ENCODE data around the gene PSMA5. TPM values are rescaled to one million over a fixed set of nuclear protein-coding genes. Genes with fewer than 3 reads are reported as not detected.
"Not testable (repeated sequence)": the region's sequence is repeated elsewhere in the genome, so short reads cannot be mapped to it uniquely, and the experiment has no call there.

Gene PSMA5
- total RNA-seq, 1 donor from 2014 or later, result 143 TPM

- no peak overlapping the region for H3K9ac ChIP-seq (ENCODE audit: low read length)
- no peak for TF ChIP-seq EZH2 (IDR thresholded peaks at IDR 0.05; ENCODE audit: insufficient read depth, low read length)
- TF ChIP-seq CTCF (IDR thresholded peaks at IDR 0.05; ENCODE audit: insufficient read depth, low read depth, low read length), result no peak
- no peak overlapping the region for H2AFZ ChIP-seq (ENCODE audit: low read depth, low read length)
- Mint-ChIP-seq H3K27ac (ENCODE audit: unreplicated experiment) (no peak overlapping the region), H3K36me3 (ENCODE audit: low read depth, unreplicated experiment) (peaks cover 2% of the 10 kb centered on the region), H3K4me1 (ENCODE audit: low read depth, unreplicated experiment) (no peaks in the 10 kb centered on the region), H3K27me3 (ENCODE audit: low read depth, unreplicated experiment) (peaks cover 43% of the 10 kb centered on the region), H3K9me3 (ENCODE audit: unreplicated experiment) (no peaks in the 10 kb centered on the region), H3K4me3 (ENCODE audit: unreplicated experiment) (no peak overlapping the region)
- H3K4me1 ChIP-seq (ENCODE audit: insufficient read depth, low read length), result no peaks in the 10 kb centered on the region
- H3K9me3 ChIP-seq (ENCODE audit: insufficient read depth, low read depth, low read length), result no peaks in the 10 kb centered on the region
- FAIRE-seq (no peak), DNase-seq (ENCODE audit: low read depth) (no peak)
- no peaks in the 10 kb centered on the region for H3K79me2 ChIP-seq (ENCODE audit: insufficient read depth, low read length)
- H3K27ac ChIP-seq (ENCODE audit: low read depth, low read length), result no peak overlapping the region
- H4K20me1 ChIP-seq (ENCODE audit: insufficient read depth, low read length), result no peaks in the 10 kb centered on the region
- H3K27me3 ChIP-seq (ENCODE audit: insufficient read depth, low read length), result peaks cover 48% of the 10 kb centered on the region
- H3K4me3 ChIP-seq (ENCODE audit: insufficient read depth, low read depth, low read length), result no peak overlapping the region
- H3K4me2 ChIP-seq (ENCODE audit: low read length), result no peak overlapping the region
- no peaks in the 10 kb centered on the region for H3K36me3 ChIP-seq (ENCODE audit: insufficient read depth, low read length)
These were observed 48.4 kb upstream of the PSMA5 start for GRCh38 chr1:109474697-109475096.

- not testable (repeated sequence) for H3K9me3 Mint-ChIP-seq (ENCODE audit: unreplicated experiment); H3K79me2 ChIP-seq (ENCODE audit: insufficient read depth, low read length); H3K27ac ChIP-seq (ENCODE audit: low read depth, low read length); FAIRE-seq; H3K4me3 Mint-ChIP-seq (ENCODE audit: unreplicated experiment); H2AFZ ChIP-seq (ENCODE audit: low read depth, low read length); H3K4me3 ChIP-seq (ENCODE audit: insufficient read depth, low read depth, low read length); H3K4me2 ChIP-seq (ENCODE audit: low read length); H3K36me3 Mint-ChIP-seq (ENCODE audit: low read depth, unreplicated experiment); H3K4me1 Mint-ChIP-seq (ENCODE audit: low read depth, unreplicated experiment); H3K9me3 ChIP-seq (ENCODE audit: insufficient read depth, low read depth, low read length); H3K27ac Mint-ChIP-seq (ENCODE audit: unreplicated experiment); DNase-seq (ENCODE audit: low read depth); H3K9ac ChIP-seq (ENCODE audit: low read length); H4K20me1 ChIP-seq (ENCODE audit: insufficient read depth, low read length); H3K36me3 ChIP-seq (ENCODE audit: insufficient read depth, low read length); H3K4me1 ChIP-seq (ENCODE audit: insufficient read depth, low read length)
- H3K27me3 ChIP-seq (ENCODE audit: insufficient read depth, low read length), result peaks cover 55% of the 10 kb centered on the region
- peaks cover 43% of the 10 kb centered on the region for H3K27me3 Mint-ChIP-seq (ENCODE audit: low read depth, unreplicated experiment)
These were observed 47.2 kb upstream of the PSMA5 start for GRCh38 chr1:109473284-109474057.

GRCh38 chr1:109472779-109473178, 46.5 kb upstream of the PSMA5 start:
- H3K27me3 ChIP-seq (ENCODE audit: insufficient read depth, low read length), result peaks cover 58% of the 10 kb centered on the region
- FAIRE-seq, result no peak
- no peaks in the 10 kb centered on the region for H3K4me1 Mint-ChIP-seq (ENCODE audit: low read depth, unreplicated experiment)

More at GRCh38 chr1:109472779-109473178, 46.5 kb upstream of the PSMA5 start:
- Histone ChIP-seq H3K4me1 (ENCODE audit: insufficient read depth, low read length) (no peaks in the 10 kb centered on the region), H3K79me2 (ENCODE audit: insufficient read depth, low read length) (no peaks in the 10 kb centered on the region), H4K20me1 (ENCODE audit: insufficient read depth, low read length) (no peaks in the 10 kb centered on the region), H3K9me3 (ENCODE audit: insufficient read depth, low read depth, low read length) (no peaks in the 10 kb centered on the region), H2AFZ (ENCODE audit: low read depth, low read length) (no peak overlapping the region), H3K27ac (ENCODE audit: low read depth, low read length) (no peak overlapping the region), H3K4me3 (ENCODE audit: insufficient read depth, low read depth, low read length) (no peak overlapping the region), H3K4me2 (ENCODE audit: low read length) (no peak overlapping the region), H3K36me3 (ENCODE audit: insufficient read depth, low read length) (no peaks in the 10 kb centered on the region), H3K9ac (ENCODE audit: low read length) (no peak overlapping the region)
- H3K4me3 Mint-ChIP-seq (ENCODE audit: unreplicated experiment), result no peak overlapping the region
- TF ChIP-seq CTCF (IDR thresholded peaks at IDR 0.05; ENCODE audit: insufficient read depth, low read depth, low read length) (no peak), EZH2 (IDR thresholded peaks at IDR 0.05; ENCODE audit: insufficient read depth, low read length) (no peak)
- H3K27ac Mint-ChIP-seq (ENCODE audit: unreplicated experiment), result no peak overlapping the region
- H3K36me3 Mint-ChIP-seq (ENCODE audit: low read depth, unreplicated experiment), result peaks cover 2% of the 10 kb centered on the region
- no peaks in the 10 kb centered on the region for H3K9me3 Mint-ChIP-seq (ENCODE audit: unreplicated experiment)
- H3K27me3 Mint-ChIP-seq (ENCODE audit: low read depth, unreplicated experiment), result peaks cover 49% of the 10 kb centered on the region
- DNase-seq (ENCODE audit: low read depth), result no peak
